ENCODE measurements around the gene PISD.

GRCh38 chr22:31654408-31654807 is 7.6 kb downstream of the PISD start:
- TF ChIP-seq YY1 (IDR thresholded peaks at IDR 0.05; ENCODE audit: borderline replicate concordance in 1 of 3, control insufficient read depth in 1 of 3, extremely low read depth in 1 of 3, insufficient read depth in 3 of 3, insufficient read length in 1 of 3, insufficient replicate concordance in 2 of 3, low read depth in 1 of 3, low read length in 2 of 3) (no peak), ATF3 (IDR thresholded peaks at IDR 0.05) (no peak), ATF3 (CRISPR knock-in tag; conservative IDR thresholded peaks at IDR 0.05) (no peak), POU5F1 (IDR thresholded peaks at IDR 0.05; ENCODE audit: borderline replicate concordance, low read depth, low read length, partially characterized antibody) (no peak), ZNF639 (CRISPR knock-in tag; conservative IDR thresholded peaks at IDR 0.05 in 1 of 2, IDR thresholded peaks at IDR 0.05 in 1 of 2) (no peak), EGR1 (conservative IDR thresholded peaks at IDR 0.05) (no peak), CTCF (IDR thresholded peaks at IDR 0.05 in 2 of 3, conservative IDR thresholded peaks at IDR 0.05 in 1 of 3; ENCODE audit: insufficient read depth in 2 of 3, low read depth in 1 of 3, low read length in 3 of 3) (no peak), EZH2 (IDR thresholded peaks at IDR 0.05; ENCODE audit: borderline replicate concordance, low read depth, low read length) (no peak), CBFB (CRISPR knock-in tag; IDR thresholded peaks at IDR 0.05) (no peak)
